ENCODE measurements around the gene RASIP1.

DNA sequence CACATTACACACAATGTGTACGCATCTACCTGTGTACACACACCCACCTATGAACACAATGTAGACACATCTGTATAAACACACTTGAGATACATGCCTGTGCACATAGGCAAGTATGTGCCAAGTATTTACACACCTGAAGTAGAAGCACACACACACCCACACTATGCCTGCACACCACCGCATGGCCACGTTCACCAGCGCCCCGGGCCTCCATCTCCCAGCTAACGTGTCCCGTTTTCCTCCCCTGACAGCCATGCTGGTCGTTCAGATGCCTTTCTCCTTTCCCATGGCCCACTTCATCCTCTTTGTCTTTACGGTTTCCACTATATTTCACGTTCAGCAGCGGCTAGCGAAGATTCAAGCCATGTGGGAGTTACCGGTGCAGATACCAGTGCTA lies 37.7 kb downstream of the RASIP1 start:
- TF ChIP-seq POLR2A (IDR thresholded peaks at IDR 0.05) = no peak
- TF ChIP-seq, protein P1, sequence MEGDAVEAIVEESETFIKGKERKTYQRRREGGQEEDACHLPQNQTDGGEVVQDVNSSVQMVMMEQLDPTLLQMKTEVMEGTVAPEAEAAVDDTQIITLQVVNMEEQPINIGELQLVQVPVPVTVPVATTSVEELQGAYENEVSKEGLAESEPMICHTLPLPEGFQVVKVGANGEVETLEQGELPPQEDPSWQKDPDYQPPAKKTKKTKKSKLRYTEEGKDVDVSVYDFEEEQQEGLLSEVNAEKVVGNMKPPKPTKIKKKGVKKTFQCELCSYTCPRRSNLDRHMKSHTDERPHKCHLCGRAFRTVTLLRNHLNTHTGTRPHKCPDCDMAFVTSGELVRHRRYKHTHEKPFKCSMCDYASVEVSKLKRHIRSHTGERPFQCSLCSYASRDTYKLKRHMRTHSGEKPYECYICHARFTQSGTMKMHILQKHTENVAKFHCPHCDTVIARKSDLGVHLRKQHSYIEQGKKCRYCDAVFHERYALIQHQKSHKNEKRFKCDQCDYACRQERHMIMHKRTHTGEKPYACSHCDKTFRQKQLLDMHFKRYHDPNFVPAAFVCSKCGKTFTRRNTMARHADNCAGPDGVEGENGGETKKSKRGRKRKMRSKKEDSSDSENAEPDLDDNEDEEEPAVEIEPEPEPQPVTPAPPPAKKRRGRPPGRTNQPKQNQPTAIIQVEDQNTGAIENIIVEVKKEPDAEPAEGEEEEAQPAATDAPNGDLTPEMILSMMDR (IDR thresholded peaks at IDR 0.05) = no peak

Data from lower leg skin (tissue), 3 donors.